ENCODE measurements around the gene GATD1.

Gene GATD1

GRCh38 chr11:727281-727701 is 50.0 kb downstream of the GATD1 start:
- DNase-seq (ENCODE audit: low read depth), result no peak

GRCh38 chr11:726278-727220 is 50.7 kb downstream of the GATD1 start:
- no peak for DNase-seq (ENCODE audit: low read depth)

- DNase-seq (ENCODE audit: low read depth), result no peak
These were observed 51.6 kb downstream of the GATD1 start for GRCh38 chr11:725624-726202.

GRCh38 chr11:724778-725386 is 52.4 kb downstream of the GATD1 start:
- DNase-seq (ENCODE audit: low read depth), result no peak

GRCh38 chr11:724049-724777 is 53.1 kb downstream of the GATD1 start:
- DNase-seq (ENCODE audit: low read depth), result no peak

DNA sequence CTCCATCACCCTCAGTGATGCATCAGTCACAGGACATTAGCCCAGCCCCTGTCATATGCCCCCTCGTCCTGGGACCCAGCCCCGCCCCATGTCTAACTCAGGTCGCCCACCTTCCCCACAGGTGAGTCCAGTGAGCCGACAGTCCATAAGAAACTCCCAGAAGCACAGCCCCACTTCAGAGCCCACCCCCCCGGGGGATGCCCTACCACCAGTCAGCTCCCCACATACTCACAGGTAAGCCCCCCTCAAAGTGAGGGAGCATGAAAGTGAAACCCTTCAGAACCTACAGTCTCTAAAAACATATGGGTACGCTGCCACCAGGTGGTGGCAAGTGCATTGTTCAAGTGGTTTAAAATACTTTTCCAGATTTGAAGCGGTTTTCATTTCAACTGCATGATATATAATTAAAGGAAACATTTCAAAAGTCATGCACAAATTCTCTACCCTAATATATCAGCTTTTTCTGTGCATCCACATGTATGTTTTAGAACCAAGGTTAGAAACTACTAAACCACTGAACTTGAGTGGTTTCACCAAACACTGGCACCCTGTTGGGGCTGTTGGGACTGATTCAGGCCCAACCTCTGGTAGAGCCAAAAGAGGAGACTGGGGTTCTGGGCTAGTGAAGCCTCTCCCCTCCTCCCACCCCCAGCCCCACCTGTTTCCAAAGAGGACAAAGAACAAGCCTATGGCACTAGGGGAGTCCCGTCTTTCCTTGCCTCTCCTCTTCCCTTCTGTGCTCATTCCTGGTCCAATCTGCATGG is 54.0 kb downstream of the GATD1 start:
- no peak for DNase-seq (ENCODE audit: low read depth)

GRCh38 chr11:722346-722811 is 54.9 kb downstream of the GATD1 start:
- DNase-seq (ENCODE audit: low read depth), result no peak

DNA sequence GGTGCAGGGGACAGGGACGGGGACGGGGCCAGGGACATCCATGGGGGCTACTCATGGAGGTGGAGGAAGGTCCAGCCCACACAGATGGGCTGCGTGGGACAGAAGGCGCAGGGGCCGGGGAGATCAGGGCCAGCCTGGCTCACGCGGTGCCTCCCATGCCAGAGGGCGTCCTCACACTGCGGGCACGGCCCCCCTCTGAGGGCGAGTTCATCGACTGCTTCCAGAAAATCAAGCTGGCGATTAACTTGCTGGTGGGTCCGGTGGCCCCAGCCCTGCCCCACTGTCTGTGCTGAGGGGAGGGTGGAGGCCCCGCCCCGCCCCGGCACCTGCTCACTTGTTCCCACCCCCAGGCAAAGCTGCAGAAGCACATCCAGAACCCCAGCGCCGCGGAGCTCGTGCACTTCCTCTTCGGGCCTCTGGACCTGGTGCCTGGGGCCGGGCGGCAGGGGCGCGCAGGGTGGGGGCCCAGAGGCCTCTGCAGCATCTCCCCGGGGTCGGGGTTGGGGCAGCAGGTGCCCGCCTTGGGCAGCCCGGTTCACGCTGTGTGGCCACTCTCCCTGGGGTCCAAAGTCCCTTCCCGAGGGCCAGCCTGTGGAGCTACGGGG is 55.4 kb downstream of the GATD1 start:
- peak; percentile 49 for DNase-seq (ENCODE audit: low read depth)

- no peak for DNase-seq (ENCODE audit: low read depth)
These were observed 56.0 kb downstream of the GATD1 start for GRCh38 chr11:721247-721740.

DNA sequence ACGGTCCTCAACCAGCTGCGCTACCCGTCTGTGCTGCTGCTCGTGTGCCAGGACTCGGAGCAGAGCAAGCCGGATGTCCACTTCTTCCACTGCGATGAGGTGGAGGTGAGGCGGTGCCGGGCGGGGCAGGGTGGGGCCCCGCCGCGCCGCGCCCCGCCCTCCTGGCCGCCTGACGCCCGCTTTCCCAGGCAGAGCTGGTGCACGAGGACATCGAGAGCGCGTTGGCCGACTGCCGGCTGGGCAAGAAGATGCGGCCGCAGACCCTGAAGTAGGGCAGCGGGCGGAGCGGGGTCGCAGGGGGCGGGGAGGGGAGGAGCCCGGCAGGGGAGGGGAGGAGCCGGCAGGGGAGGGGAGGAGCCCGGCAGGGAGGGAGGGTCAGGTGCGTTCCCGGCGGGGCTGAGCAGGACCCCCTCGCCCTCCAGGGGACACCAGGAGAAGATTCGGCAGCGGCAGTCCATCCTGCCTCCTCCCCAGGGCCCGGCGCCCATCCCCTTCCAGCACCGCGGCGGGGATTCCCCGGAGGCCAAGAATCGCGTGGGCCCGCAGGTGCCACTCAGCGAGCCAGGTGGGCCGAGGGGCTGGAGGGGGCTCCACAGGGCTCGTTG is 56.5 kb downstream of the GATD1 start:
- DNase-seq (ENCODE audit: low read depth), result peak; percentile 52

GRCh38 chr11:720017-720641 is 57.2 kb downstream of the GATD1 start:
- DNase-seq (ENCODE audit: low read depth), result no peak

DNA sequence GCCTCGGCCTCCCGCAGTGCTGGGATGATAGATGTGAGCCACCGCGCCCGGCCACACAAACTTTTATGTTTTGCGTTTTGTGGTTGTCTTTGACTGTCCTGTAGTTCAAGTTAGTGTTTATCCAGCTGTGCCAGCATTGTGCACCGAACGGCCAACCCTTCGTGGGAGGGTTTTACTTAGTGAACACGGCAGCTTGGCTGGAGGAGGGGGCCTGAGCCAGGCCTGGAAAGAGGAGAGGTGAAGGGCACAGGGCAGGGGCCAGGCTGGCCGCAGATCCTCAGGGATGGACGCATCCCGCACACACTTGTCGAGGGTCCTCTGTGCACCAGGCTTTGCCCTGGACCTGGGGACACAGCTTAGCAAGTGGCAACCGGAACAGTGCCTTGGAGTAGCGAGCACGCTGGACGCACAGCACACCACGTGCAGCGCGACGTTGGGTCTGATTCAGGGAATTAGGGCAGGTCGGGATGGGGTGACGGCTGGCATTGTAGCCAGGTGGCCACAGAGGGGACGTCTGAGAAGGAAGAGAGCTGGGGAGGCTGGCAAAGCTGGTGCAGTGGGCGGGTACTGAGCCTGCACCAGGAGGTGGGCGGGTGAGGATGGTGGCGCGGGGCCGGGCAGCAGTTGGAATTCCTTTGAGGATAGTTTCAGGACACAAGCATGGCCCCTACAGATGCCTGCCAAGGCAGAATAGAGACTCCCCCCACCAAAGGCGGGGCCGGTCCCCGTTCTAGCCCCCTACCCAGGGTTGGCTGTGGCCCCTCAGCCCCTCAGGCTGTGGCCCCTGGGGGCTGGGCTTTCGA is 57.9 kb downstream of the GATD1 start:
- no peak for DNase-seq (ENCODE audit: low read depth)

All from T follicular helper cell (primary cell).